GM23338 (cell line): ENCODE measurements around the gene SLC2A14. TPM values are rescaled to one million over a fixed set of nuclear protein-coding genes. Genes with fewer than 3 reads are reported as not detected.
"Not testable (repeated sequence)": the region's sequence is repeated elsewhere in the genome, so short reads cannot be mapped to it uniquely, and the experiment has no call there.

Experiments
- ATAC-seq: fragments of 200-7000 bp; cut with Tn5 transposase; 3 replicates; pipeline ENCODE4 v1.9.1; 2020
- DNase-seq: peaks from one replicate; pipeline ENCODE4 v3.0.0-alpha.2; 2015; ENCODE audit warnings: low spot score
- H2AFZ ChIP-seq: fragments of 200-600 bp; sonication (generic); 2 replicates; pipeline ENCODE4 v1.8.0; 2016; ENCODE audit warnings: antibody characterized with exemption, mild to moderate bottlenecking, moderate library complexity
- H3F3A ChIP-seq: fragments of 200-600 bp; sonication (generic); replicated peaks from 2 replicates; pipeline ENCODE4 v1.8.0; 2017; ENCODE audit warnings: antibody characterized with exemption, mixed run types, low read depth
- H3K27ac ChIP-seq: fragments of 200-600 bp; sonication (generic); 2 replicates; pipeline ENCODE4 v1.6.1; 2016; ENCODE audit warnings: low read depth
- H3K27me3 ChIP-seq: fragments of 200-600 bp; sonication (generic); 2 replicates; pipeline ENCODE4 v1.8.0; 2016; ENCODE audit warnings: mild to moderate bottlenecking, mixed run types, moderate library complexity; ENCODE audit not compliant: insufficient read depth
- H3K36me3 ChIP-seq: fragments of 200-600 bp; sonication (generic); 2 replicates; pipeline ENCODE4 v1.8.0; 2016; ENCODE audit warnings: mild to moderate bottlenecking; ENCODE audit not compliant: insufficient read depth
- H3K4me1 ChIP-seq: fragments of 200-600 bp; sonication (generic); 2 replicates; pipeline ENCODE4 v1.8.0; 2016; ENCODE audit warnings: mild to moderate bottlenecking, moderate library complexity; ENCODE audit not compliant: insufficient read depth
- H3K4me2 ChIP-seq: fragments of 200-600 bp; sonication (generic); 2 replicates; pipeline ENCODE4 v1.7.1; 2017; ENCODE audit warnings: mixed run types
- H3K4me3 ChIP-seq: fragments of 200-600 bp; sonication (generic); 2 replicates; pipeline ENCODE4 v1.6.1; 2016; ENCODE audit warnings: mixed run types
- H3K79me2 ChIP-seq: fragments of 200-600 bp; sonication (generic); replicated peaks from 2 replicates; pipeline ENCODE4 v1.8.0; 2017; ENCODE audit warnings: mild to moderate bottlenecking; ENCODE audit not compliant: insufficient read depth
- H3K9me2 ChIP-seq: fragments of 200-600 bp; sonication (generic); 2 replicates; pipeline ENCODE4 v1.8.0; 2017; ENCODE audit not compliant: insufficient read depth
- H4K20me1 ChIP-seq: fragments of 200-600 bp; sonication (generic); replicated peaks from 2 replicates; pipeline ENCODE4 v1.8.0; 2017; ENCODE audit warnings: mild to moderate bottlenecking; ENCODE audit not compliant: insufficient read depth
- H3K27ac Mint-ChIP-seq: 2 replicates; pipeline ENCODE4 v1.8.0; 2020; ENCODE audit warnings: inconsistent platforms, mild to moderate bottlenecking, moderate library complexity, mixed read lengths
- H3K27me3 Mint-ChIP-seq: 3 replicates; pipeline ENCODE4 v1.8.0; 2022; ENCODE audit warnings: low read depth, mild to moderate bottlenecking, moderate library complexity, mixed read lengths, inconsistent platforms; ENCODE audit not compliant: insufficient read depth, poor library complexity
- H3K36me3 Mint-ChIP-seq: 3 replicates; pipeline ENCODE4 v1.8.0; 2021; ENCODE audit warnings: low read depth, mild to moderate bottlenecking, inconsistent platforms, moderate library complexity, mixed read lengths
- H3K4me1 Mint-ChIP-seq: 3 replicates; pipeline ENCODE4 v1.8.0; 2020; ENCODE audit warnings: mild to moderate bottlenecking, inconsistent platforms, mixed read lengths
- H3K4me3 Mint-ChIP-seq: 3 replicates; pipeline ENCODE4 v1.8.0; 2021; ENCODE audit warnings: moderate library complexity, mild to moderate bottlenecking, inconsistent platforms, mixed read lengths
- H3K9me3 Mint-ChIP-seq: 3 replicates; pipeline ENCODE4 v1.8.0; 2020; ENCODE audit warnings: moderate library complexity, mild to moderate bottlenecking, inconsistent platforms, mixed read lengths
- POLR2AphosphoS5 ChIP-seq: IDR thresholded peaks from 2 replicates; pipeline ENCODE4 v1.6.1; 2016; ENCODE audit warnings: antibody characterized with exemption, low read depth
- ZNF331 ChIP-seq: fragments of 250-450 bp; sonication (Bioruptor Pico); IDR thresholded peaks from 2 replicates; pipeline ENCODE4 v1.5.0; 2020; ENCODE audit warnings: low read depth, mild to moderate bottlenecking, moderate library complexity
- polyA plus RNA-seq: library from polyadenylated mRNA; unstranded; fragments of >200 nt; fragmentation: Nextera tagmentation; extraction: Ambion mirVana; gene quantifications from 2 replicates; pipeline ENCODE4 v1.2.1, GENCODE V29; 2016
- total RNA-seq: library from RNA; depleted of rRNA; stranded (reverse); fragments of >200 nt; shearing (Covaris generic); gene quantifications from 2 replicates; pipeline ENCODE4 v1.2.3, GENCODE V29; 2014
- TF ChIP-seq, protein P1 (sequence below), 2 experiments: fragments of 200-600 bp in 1 of 2; sonication (generic) in 1 of 2; conservative IDR thresholded peaks; 2 replicates each; pipeline versions ENCODE4 v1.5.1 to v1.6.1; 2016 to 2017; ENCODE audit warnings: antibody characterized with exemption in 2 of 2, low read depth in 2 of 2, mild to moderate bottlenecking in 2 of 2, moderate library complexity in 1 of 2

Gene SLC2A14
- total and polyA plus RNA-seq, 2 experiments from 2014 or later, result 6.8 to 31.5 TPM

- H3K4me1 Mint-ChIP-seq, DNase-seq, H3F3A ChIP-seq, H3K27ac ChIP-seq, ATAC-seq, H3K4me3 Mint-ChIP-seq, H2AFZ ChIP-seq, H3K4me1 ChIP-seq, H3K9me3 Mint-ChIP-seq, H3K4me3 ChIP-seq, H3K79me2 ChIP-seq, H3K27ac Mint-ChIP-seq, H3K27me3 ChIP-seq, H3K36me3 ChIP-seq, H3K36me3 Mint-ChIP-seq, H3K9me2 ChIP-seq, H3K4me2 ChIP-seq, H4K20me1 ChIP-seq: not testable (repeated sequence)
- peaks cover 15% of the 10 kb centered on the region for H3K27me3 Mint-ChIP-seq
Observed at GRCh38 chr12:7833201-7833600, 39.5 kb downstream of the SLC2A14 start.

DNA sequence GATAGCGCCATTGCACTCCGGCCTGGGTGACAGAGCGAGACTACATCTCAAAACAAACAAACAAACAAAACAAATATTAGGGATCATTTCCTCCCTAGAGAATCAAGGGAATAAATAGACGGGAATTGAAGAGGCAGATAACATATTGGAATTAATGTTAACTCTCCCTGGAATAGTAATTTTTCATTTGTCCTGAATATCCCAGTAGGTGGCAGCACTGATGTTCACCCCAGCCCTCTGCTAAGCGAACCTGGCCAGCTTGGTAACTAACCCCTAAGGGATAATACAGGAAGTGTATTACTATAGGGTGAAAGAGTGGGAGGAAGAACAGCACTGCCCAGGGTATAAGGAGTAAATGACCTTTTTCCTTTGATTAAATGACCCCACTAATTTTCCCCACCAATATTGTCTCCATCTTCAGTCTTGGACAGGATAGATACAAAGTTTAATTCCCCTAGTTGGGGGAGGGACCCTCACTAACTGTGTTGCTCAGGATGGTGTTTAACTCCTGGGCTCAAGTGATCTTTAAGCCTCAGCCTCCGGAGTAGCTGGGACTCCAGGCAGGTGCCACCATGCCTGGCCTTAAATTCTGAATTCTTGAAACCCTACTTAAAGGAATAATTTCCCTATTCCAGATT is 40.5 kb downstream of the SLC2A14 start:
- ATAC-seq (peak; percentile 97), DNase-seq (peak; percentile 86)
- H3K36me3 Mint-ChIP-seq, result no peaks in the 10 kb centered on the region
- Histone ChIP-seq H4K20me1 (no peaks in the 10 kb centered on the region), H3K4me2 (no peak overlapping the region), H3K9me2 (no peaks in the 10 kb centered on the region), H3K27me3 (no peaks in the 10 kb centered on the region), H3F3A (no peaks in the 10 kb centered on the region), H2AFZ (no peak overlapping the region), H3K4me3 (no peak overlapping the region), H3K36me3 (peaks cover 3% of the 10 kb centered on the region; the same call in 1 of the 2 replicates), H3K4me1 (no peaks in the 10 kb centered on the region), H3K27ac (no peak overlapping the region), H3K79me2 (no peaks in the 10 kb centered on the region)
- H3K9me3 Mint-ChIP-seq, result no peaks in the 10 kb centered on the region; the same call in 2 of the 3 replicates
- no peak overlapping the region for H3K4me3 Mint-ChIP-seq
- peaks cover 9% of the 10 kb centered on the region for H3K4me1 Mint-ChIP-seq
- H3K27ac Mint-ChIP-seq, result no peak overlapping the region
- H3K27me3 Mint-ChIP-seq, result peaks cover 18% of the 10 kb centered on the region
- TF ChIP-seq POLR2AphosphoS5, result no peak
- TF ChIP-seq, protein P1, sequence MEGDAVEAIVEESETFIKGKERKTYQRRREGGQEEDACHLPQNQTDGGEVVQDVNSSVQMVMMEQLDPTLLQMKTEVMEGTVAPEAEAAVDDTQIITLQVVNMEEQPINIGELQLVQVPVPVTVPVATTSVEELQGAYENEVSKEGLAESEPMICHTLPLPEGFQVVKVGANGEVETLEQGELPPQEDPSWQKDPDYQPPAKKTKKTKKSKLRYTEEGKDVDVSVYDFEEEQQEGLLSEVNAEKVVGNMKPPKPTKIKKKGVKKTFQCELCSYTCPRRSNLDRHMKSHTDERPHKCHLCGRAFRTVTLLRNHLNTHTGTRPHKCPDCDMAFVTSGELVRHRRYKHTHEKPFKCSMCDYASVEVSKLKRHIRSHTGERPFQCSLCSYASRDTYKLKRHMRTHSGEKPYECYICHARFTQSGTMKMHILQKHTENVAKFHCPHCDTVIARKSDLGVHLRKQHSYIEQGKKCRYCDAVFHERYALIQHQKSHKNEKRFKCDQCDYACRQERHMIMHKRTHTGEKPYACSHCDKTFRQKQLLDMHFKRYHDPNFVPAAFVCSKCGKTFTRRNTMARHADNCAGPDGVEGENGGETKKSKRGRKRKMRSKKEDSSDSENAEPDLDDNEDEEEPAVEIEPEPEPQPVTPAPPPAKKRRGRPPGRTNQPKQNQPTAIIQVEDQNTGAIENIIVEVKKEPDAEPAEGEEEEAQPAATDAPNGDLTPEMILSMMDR (conservative IDR thresholded peaks at IDR 0.05; ENCODE audit: low read depth in 2 of 2), result peak; percentile 82 to 85
- TF ChIP-seq ZNF331 (CRISPR knock-in tag), result no peak

DNA sequence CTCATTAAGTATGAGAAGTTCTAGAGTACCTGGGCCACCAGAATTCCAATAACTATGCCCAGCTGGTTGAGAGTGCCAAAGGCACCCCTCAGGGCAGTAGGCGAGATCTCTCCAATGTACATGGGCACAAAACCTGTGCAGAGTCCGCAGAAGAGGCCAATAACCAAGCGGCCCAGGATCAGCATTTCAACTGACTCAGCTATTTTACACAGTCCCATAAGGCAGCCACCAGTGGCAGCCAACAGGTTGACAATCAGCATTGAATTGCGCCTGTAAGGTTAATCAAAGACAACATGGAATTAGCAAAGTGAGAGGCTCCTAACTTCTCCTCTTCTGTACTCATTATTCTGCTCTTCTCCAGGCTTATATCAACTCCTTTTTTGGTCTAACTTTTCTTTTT is 43.0 kb downstream of the SLC2A14 start:
- not testable (repeated sequence) for DNase-seq, H4K20me1 ChIP-seq, H3F3A ChIP-seq, H3K4me2 ChIP-seq, H3K27me3 ChIP-seq, H3K36me3 ChIP-seq, H3K27ac ChIP-seq, H3K27ac Mint-ChIP-seq, H3K36me3 Mint-ChIP-seq, H3K9me3 Mint-ChIP-seq, H2AFZ ChIP-seq, H3K4me1 ChIP-seq, ATAC-seq, H3K4me3 ChIP-seq, H3K9me2 ChIP-seq, H3K4me3 Mint-ChIP-seq, H3K79me2 ChIP-seq
- peaks cover 17% of the 10 kb centered on the region for H3K27me3 Mint-ChIP-seq
- H3K4me1 Mint-ChIP-seq, result peaks cover 19% of the 10 kb centered on the region

DNA sequence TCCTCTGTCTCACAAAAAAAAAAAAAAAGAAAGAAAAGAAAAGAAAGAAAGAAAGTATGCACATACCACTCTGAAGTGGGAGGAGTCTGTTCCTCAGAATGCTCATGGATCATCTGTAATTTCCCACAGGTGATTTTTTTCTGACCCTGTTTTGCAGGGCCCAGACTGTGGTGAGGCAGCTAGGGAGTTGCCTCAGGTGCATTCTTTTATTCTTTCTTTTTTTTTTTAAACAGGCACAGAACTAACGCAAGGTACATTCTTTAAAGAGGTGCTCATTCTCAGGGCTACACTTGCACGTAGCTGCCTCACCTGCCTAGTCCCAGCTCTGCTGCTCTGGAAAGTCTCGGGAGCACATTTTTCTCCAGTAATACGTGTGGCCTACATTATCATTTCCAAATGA is 47.0 kb downstream of the SLC2A14 start:
- H3K27ac ChIP-seq, result peak overlapping the region; percentile 46; the same call in 1 of the 2 replicates
- not testable (repeated sequence) for H3K4me3 ChIP-seq, H3K27me3 ChIP-seq, H3K9me2 ChIP-seq, H3K36me3 ChIP-seq, H3K4me1 ChIP-seq, H3K27ac Mint-ChIP-seq, H2AFZ ChIP-seq, H4K20me1 ChIP-seq, H3K9me3 Mint-ChIP-seq, H3K36me3 Mint-ChIP-seq, H3K79me2 ChIP-seq, H3K27me3 Mint-ChIP-seq, H3K4me1 Mint-ChIP-seq, H3K4me3 Mint-ChIP-seq, H3K4me2 ChIP-seq, H3F3A ChIP-seq
- peak; percentile 33 for DNase-seq
- ATAC-seq, result peak; percentile 63
